ENCODE results near the gene NFIX. TPM values are rescaled to one million over a fixed set of nuclear protein-coding genes. Genes with fewer than 3 reads are reported as not detected.

NFIX gene
- total RNA-seq, 4 donors from 2014 or later, result 56.0 to 154 (median 79.4) TPM

DNA sequence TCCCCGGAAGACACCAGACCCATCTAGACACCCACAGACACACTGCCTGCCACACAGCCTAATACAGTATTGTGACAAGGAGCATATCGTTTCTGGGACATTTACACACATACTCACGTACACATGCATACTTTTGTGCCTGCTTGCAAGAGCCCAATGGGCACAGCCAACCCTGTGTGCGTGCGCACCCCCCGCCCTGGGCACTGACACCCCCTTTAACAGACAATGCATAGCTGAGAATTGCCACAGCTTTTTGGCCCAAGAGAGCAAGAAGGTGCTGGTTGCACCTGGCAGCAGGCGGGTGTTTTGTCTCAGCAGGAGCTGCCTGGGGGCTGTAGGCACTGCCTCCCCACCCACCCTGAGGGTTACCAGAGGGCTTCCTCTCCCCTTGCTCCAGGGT, 1.7 kb upstream of the NFIX start:
- 86% methylated on average over 7 of the region's 7 CpGs for WGBS
- no peaks in the 10 kb centered on the region for H3K27me3 ChIP-seq
- DNase-seq (ENCODE audit: extremely low spot score), result no peak
- H3K9me3 ChIP-seq, result no peaks in the 10 kb centered on the region
- peaks cover 0 to 2% (median under 1%) of the 10 kb centered on the region in 4 donors for H3K36me3 ChIP-seq
- H3K4me3 ChIP-seq, result no peak overlapping the region
- TF ChIP-seq EP300 (IDR thresholded peaks at IDR 0.05) (no peak), POLR2A (IDR thresholded peaks at IDR 0.05; ENCODE audit: low read depth) (no peak), POLR2AphosphoS5 (IDR thresholded peaks at IDR 0.05) (no peak)
- TF ChIP-seq, protein P1, sequence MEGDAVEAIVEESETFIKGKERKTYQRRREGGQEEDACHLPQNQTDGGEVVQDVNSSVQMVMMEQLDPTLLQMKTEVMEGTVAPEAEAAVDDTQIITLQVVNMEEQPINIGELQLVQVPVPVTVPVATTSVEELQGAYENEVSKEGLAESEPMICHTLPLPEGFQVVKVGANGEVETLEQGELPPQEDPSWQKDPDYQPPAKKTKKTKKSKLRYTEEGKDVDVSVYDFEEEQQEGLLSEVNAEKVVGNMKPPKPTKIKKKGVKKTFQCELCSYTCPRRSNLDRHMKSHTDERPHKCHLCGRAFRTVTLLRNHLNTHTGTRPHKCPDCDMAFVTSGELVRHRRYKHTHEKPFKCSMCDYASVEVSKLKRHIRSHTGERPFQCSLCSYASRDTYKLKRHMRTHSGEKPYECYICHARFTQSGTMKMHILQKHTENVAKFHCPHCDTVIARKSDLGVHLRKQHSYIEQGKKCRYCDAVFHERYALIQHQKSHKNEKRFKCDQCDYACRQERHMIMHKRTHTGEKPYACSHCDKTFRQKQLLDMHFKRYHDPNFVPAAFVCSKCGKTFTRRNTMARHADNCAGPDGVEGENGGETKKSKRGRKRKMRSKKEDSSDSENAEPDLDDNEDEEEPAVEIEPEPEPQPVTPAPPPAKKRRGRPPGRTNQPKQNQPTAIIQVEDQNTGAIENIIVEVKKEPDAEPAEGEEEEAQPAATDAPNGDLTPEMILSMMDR (IDR thresholded peaks at IDR 0.05), result no peak
- H3K4me1 ChIP-seq, result peaks cover 13 to 30% (median 29%) of the 10 kb centered on the region in 4 donors
- peak overlapping the region in 2 of 4 donors; percentile 19 to 31 for H3K27ac ChIP-seq (replicated peaks in 1 of 4)
- intact Hi-C loops (cut with DNase I), result no loop called here

DNA sequence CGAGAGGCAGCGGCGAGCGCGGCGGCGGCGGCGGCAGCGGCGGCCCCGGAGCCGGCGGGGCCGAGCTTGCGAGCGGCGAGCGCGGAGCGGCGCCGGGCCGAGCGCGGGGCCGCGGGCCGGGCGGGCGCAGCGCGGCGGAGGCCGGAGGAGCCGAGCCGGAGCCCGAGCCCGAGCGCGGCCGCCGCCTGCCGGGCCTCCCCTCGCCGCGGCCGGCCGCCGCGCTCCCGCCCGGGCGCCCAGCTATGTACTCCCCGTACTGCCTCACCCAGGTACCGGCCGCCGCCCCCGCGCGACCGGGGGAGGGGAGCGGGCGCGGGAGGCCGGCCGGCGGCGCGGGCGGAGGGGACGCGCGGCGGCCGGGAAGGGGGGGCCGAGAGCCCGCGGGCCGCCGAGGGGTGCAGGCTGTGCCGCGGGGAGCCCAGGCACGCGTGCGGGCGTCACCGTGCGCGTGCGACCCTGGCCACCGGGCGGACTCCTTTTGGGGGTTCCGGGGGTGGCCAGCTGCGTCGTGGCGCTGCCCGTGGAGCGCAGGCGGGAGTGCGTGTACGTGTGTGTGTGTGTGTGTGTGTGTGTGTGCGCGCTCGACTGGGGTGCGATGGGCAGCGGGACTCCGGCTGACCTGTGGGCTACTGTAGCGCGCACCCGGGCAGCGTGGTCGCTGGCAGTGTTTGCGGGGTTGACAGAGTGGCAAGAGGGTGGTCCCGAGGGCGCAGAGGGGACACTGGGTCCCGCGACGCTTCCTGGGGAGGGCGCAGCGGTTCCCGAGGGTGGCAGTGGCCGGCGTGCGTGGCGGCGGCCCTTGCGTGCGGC, 526 bp downstream of the NFIX start:
- intact Hi-C loops (cut with DNase I), result loop anchor here (2.0 kb wide), 1 partner anchor 27 kb away; no protein-coding TSS in a partner anchor
- Histone ChIP-seq H3K4me1 (peaks cover 22 to 53% (median 51%) of the 10 kb centered on the region in 4 donors), H3K9me3 (no peaks in the 10 kb centered on the region), H3K4me3 (peak overlapping the region; percentile 74 to 92 (median 78)), H3K27ac (replicated peaks in 1 of 4) (peak overlapping the region; percentile 88 to 98 (median 97)), H3K27me3 (no peaks in the 10 kb centered on the region), H3K36me3 (peaks cover 0 to 14% (median 10%) of the 10 kb centered on the region in 4 donors)
- WGBS, result 0% methylated on average over 40 of the region's 129 CpGs
- no peak for DNase-seq (ENCODE audit: extremely low spot score)
- no peak for TF ChIP-seq POLR2A (IDR thresholded peaks at IDR 0.05; ENCODE audit: low read depth)
- no peak for TF ChIP-seq EP300 (IDR thresholded peaks at IDR 0.05)
- TF ChIP-seq, protein P1 (IDR thresholded peaks at IDR 0.05), result no peak
- TF ChIP-seq POLR2AphosphoS5 (IDR thresholded peaks at IDR 0.05), result no peak

DNA sequence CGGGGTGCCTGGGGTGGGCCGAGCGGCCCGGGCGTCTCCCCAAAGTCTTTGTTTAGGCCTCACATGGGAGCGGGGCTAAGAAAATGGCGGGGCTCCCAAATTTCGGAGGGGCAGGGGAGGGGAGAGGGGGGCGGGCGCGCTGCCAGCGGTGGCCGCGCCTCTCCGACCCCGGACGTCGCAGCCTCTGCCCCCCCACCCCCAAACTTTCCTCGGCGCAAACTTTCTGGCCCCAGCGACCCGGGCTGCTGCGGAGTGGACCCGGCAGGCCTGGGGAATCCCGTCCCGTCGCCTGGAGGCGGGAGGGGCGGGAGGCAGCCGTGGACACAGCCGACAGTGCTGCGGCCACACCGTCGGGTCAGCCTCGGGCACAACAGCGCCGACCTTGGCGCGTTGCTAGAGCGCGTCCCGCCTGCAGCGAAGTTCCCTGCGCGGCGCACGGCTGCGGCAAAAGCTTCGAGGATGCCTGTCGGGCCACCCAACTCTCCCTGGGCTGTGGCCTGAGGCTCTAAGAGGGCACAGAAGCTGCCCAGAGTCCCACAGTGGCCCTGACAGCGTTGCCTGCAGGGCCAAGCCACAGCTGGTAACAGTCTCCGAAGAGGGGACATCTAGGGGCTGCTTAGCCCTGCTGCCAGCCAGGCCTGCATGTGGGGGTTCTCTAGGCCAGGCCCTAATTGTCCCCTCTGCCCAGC, 1.3 kb downstream of the NFIX start:
- intact Hi-C loops (cut with DNase I), result loop anchor here (2.0 kb wide), 1 partner anchor 26 kb away; no protein-coding TSS in a partner anchor
- peak overlapping the region; percentile 74 to 92 (median 78) for H3K4me3 ChIP-seq
- peaks cover 29 to 60% (median 59%) of the 10 kb centered on the region in 4 donors for H3K4me1 ChIP-seq
- TF ChIP-seq POLR2AphosphoS5 (IDR thresholded peaks at IDR 0.05) (peak; percentile 8 to 18), POLR2A (IDR thresholded peaks at IDR 0.05; ENCODE audit: low read depth) (no peak), EP300 (IDR thresholded peaks at IDR 0.05) (no peak)
- TF ChIP-seq, protein P1 (IDR thresholded peaks at IDR 0.05), result no peak
- no peaks in the 10 kb centered on the region for H3K27me3 ChIP-seq
- H3K36me3 ChIP-seq, result peaks cover 0 to 14% (median 10%) of the 10 kb centered on the region in 4 donors
- no peak for DNase-seq (ENCODE audit: extremely low spot score)
- 3% methylated on average over 14 of the region's 52 CpGs for WGBS
- H3K27ac ChIP-seq (replicated peaks in 1 of 4), result peak overlapping the region; percentile 88 to 98 (median 97)
- H3K9me3 ChIP-seq, result no peaks in the 10 kb centered on the region

DNA sequence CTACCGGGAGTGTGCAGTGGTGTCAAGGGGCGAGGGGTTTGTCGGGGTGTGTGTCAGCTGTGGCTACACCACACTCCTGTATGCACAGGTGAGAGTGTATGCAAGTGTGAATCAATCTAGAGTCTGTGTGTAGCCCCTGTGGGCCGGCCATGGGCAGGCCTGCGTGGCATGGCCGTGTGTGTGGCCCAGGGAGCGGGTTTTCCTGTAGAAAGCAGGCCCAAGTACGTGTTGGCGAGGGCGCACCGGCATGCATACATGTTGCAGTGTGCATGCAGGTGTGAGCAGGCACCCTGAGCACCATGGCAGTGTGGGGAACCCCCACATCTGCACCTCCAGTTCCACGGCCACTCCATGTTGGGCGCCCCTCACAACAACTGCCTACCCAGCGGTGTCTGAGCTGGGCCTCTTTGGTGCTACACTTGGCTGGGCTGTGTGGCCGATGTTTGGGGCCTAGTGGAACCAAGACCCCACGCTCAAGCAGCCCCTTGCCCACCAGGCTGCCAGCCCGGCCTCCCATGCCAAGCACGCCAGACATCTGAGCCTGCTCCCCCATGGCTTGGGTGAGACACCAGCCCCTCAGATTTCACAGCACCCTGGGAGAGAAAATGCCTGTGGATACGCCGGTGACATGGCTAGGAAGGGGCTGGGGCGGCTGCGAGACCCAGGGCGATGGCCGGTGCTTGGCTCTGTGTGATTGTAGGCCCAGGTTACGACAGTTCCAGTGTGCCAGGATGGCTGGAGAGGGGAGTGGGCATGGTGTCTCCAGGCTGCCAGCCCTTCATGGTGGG, 2.1 kb downstream of the NFIX start:
- Histone ChIP-seq H3K9me3 (no peaks in the 10 kb centered on the region), H3K4me1 (peaks cover 35 to 68% (median 66%) of the 10 kb centered on the region in 4 donors), H3K4me3 (peak overlapping the region; percentile 74 to 92 (median 78)), H3K27me3 (no peaks in the 10 kb centered on the region), H3K36me3 (peaks cover 0 to 14% (median 10%) of the 10 kb centered on the region in 4 donors), H3K27ac (replicated peaks in 1 of 4) (peak overlapping the region; percentile 88 to 98 (median 97))
- no peak for DNase-seq (ENCODE audit: extremely low spot score)
- TF ChIP-seq POLR2A (IDR thresholded peaks at IDR 0.05; ENCODE audit: low read depth), result no peak
- TF ChIP-seq EP300 (IDR thresholded peaks at IDR 0.05), result no peak
- TF ChIP-seq POLR2AphosphoS5 (IDR thresholded peaks at IDR 0.05), result no peak
- 79% methylated on average over 10 of the region's 25 CpGs for WGBS
- intact Hi-C loops (cut with DNase I), result loop anchor here (2.0 kb wide), 1 partner anchor 25 kb away; no protein-coding TSS in a partner anchor
